HEK293 (cell line): ENCODE measurements around the gene LRFN3.

ENCODE experiments used
- CTCF ChIP-seq: fragments of 450-650 bp; formaldehyde crosslinking; IDR thresholded peaks from 2 replicates; pipeline ENCODE4 v1.5.1; 2016; ENCODE audit warnings: missing biosample characterization, missing genetic modification characterization
- REST ChIP-seq: fragments of 450-650 bp; formaldehyde crosslinking; IDR thresholded peaks from 2 replicates; pipeline ENCODE4 v1.5.1; 2016; ENCODE audit warnings: missing biosample characterization, missing genetic modification characterization
- ZNF133 ChIP-seq: fragments of 450-650 bp; formaldehyde crosslinking; IDR thresholded peaks from 2 replicates; pipeline ENCODE4 v1.5.1; 2016; ENCODE audit warnings: missing biosample characterization, missing genetic modification characterization
- ZNF624 ChIP-seq: fragments of 450-650 bp; formaldehyde crosslinking; IDR thresholded peaks from 2 replicates; pipeline ENCODE4 v1.5.1; 2017; ENCODE audit warnings: missing biosample characterization, missing genetic modification characterization
- ZNF785 ChIP-seq: fragments of 450-650 bp; formaldehyde crosslinking; IDR thresholded peaks from 2 replicates; pipeline ENCODE4 v1.5.1; 2016; ENCODE audit warnings: missing biosample characterization, missing genetic modification characterization

GRCh38 chr19:35986111-35986510 is 49.9 kb downstream of the LRFN3 start:
- TF ChIP-seq CTCF (tag by site-specific recombination) = no peak
- TF ChIP-seq REST (tag by site-specific recombination) = no peak
- TF ChIP-seq ZNF133 (tag by site-specific recombination) = no peak
- TF ChIP-seq ZNF624 = no peak
- TF ChIP-seq ZNF785 (tag by site-specific recombination) = no peak
